Parathyroid adenoma (tissue), 2 donors: ENCODE results near the gene MRPL54.
"Not testable (repeated sequence)": the region's sequence is repeated elsewhere in the genome, so short reads cannot be mapped to it uniquely, and the experiment has no call there.

ENCODE experiments used
- H2AFZ ChIP-seq: fragments of 300-600 bp; sonication (generic); one replicate; pipeline ENCODE4 v1.7.0; 2017; ENCODE audit warnings: antibody characterized with exemption, mild to moderate bottlenecking
- H3K27ac ChIP-seq: fragments of 300-600 bp; sonication (generic); one replicate; pipeline ENCODE4 v1.7.0; 2017
- H3K27me3 ChIP-seq: fragments of 300-600 bp; sonication (generic); one replicate; pipeline ENCODE4 v1.7.0; 2017; ENCODE audit warnings: low read length; ENCODE audit not compliant: control insufficient read depth, insufficient read depth
- H3K36me3 ChIP-seq: fragments of 300-600 bp; sonication (generic); one replicate; pipeline ENCODE4 v1.7.0; 2017; ENCODE audit warnings: low read length; ENCODE audit not compliant: control insufficient read depth, insufficient read depth
- H3K4me1 ChIP-seq: fragments of 300-600 bp; sonication (generic); one replicate; pipeline ENCODE4 v1.7.0; 2017; ENCODE audit warnings: control low read depth
- H3K4me2 ChIP-seq: fragments of 300-600 bp; sonication (generic); one replicate; pipeline ENCODE4 v1.7.0; 2017; ENCODE audit warnings: low read length
- H3K4me3 ChIP-seq: fragments of 300-600 bp; sonication (generic); one replicate; pipeline ENCODE4 v1.7.0; 2017; ENCODE audit warnings: low read depth, low read length
- H3K79me2 ChIP-seq: fragments of 300-600 bp; sonication (generic); one replicate; pipeline ENCODE4 v1.7.0; 2017; ENCODE audit warnings: control low read depth
- H3K9ac ChIP-seq: fragments of 300-600 bp; sonication (generic); one replicate; pipeline ENCODE4 v1.7.0; 2017; ENCODE audit warnings: mild to moderate bottlenecking
- H3K9me3 ChIP-seq: fragments of 300-600 bp; sonication (generic); one replicate; pipeline ENCODE4 v1.7.0; 2017; ENCODE audit warnings: low read length; ENCODE audit not compliant: control insufficient read depth
- CTCF ChIP-seq: fragments of 300-600 bp; sonication (generic); IDR thresholded peaks from one replicate; pipeline ENCODE4 v1.7.0; 2017; ENCODE audit warnings: antibody characterized with exemption, mild to moderate bottlenecking
- donor health status: primary hyperparathyroidism.

Gene MRPL54

GRCh38 chr19:3814648-3815047, 52.2 kb downstream of the MRPL54 start:
- Histone ChIP-seq H3K9me3 (no peaks in the 10 kb centered on the region), H3K79me2 (no peaks in the 10 kb centered on the region), H3K9ac (no peak overlapping the region), H3K4me1 (no peaks in the 10 kb centered on the region), H3K36me3 (no peaks in the 10 kb centered on the region), H2AFZ (no peak overlapping the region), H3K4me3 (no peak overlapping the region), H3K4me2 (no peak overlapping the region), H3K27ac (no peak overlapping the region), H3K27me3 (no peaks in the 10 kb centered on the region)
- TF ChIP-seq CTCF, result no peak

DNA sequence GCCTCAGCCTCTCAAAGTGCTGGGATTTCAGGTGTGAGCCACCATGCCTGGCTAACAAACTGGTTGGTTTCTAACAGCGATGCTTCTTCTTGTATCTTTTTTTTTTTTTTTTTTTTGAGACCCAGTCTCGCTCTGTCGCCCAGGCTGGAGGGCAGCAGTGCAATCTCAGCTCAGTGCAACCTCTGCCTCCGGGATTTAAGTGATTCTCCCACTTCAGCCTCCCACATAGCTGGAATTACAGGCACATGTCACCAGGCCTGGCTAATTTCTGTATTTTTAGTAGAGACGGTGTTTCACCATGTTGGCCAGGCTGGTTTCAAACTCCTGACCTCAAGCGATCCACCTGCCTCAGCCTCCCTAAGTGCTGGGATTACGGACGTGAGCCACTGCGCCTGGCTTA, 53.7 kb downstream of the MRPL54 start:
- H3K4me2 ChIP-seq, H3K27ac ChIP-seq, H3K27me3 ChIP-seq, H3K9ac ChIP-seq, H2AFZ ChIP-seq, H3K9me3 ChIP-seq, H3K4me1 ChIP-seq, H3K36me3 ChIP-seq, H3K4me3 ChIP-seq, H3K79me2 ChIP-seq: not testable (repeated sequence)

DNA sequence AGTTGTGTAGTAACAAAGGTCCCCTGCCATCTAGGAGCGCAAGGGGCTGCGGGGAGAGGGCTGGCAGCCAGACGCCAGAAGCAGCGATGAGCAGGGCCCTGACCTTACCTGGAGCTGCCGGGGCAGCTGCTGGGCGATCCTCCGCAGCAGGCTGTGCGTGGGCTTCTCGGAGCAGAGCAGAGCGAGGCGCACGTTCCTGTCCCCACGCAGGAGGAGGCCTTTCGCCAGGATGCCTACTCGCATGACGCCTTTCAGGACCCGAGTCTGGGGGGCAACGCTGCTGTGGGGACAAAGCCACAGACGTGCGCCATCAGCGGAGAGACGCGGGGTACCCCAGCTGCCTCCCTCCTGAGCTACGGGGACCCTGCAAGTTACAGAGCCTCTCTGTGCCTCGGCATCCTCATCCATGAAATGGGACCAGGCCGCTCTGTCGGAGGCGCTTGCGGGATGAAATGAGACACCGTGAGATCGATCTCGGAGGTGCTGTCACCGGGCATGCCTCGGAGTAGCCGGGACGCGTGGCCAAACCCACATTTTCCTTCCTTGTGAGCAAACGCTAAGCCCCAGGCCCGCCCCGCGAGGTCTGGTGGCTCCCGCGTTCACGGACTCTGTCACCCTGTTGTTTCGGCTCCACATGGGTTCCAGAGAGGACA, 54.2 kb downstream of the MRPL54 start:
- no peaks in the 10 kb centered on the region for H3K4me1 ChIP-seq

More for the DNA sequence above, 54.2 kb downstream of the MRPL54 start:
- Histone ChIP-seq H3K27me3 (no peaks in the 10 kb centered on the region), H3K36me3 (no peaks in the 10 kb centered on the region), H3K9me3 (no peaks in the 10 kb centered on the region), H3K9ac (no peak overlapping the region), H3K27ac (no peak overlapping the region), H3K4me2 (no peak overlapping the region), H2AFZ (no peak overlapping the region), H3K4me3 (no peak overlapping the region), H3K79me2 (no peaks in the 10 kb centered on the region)
- TF ChIP-seq CTCF, result no peak
